Skin of body (tissue), 2 donors: ENCODE results near the gene DIO2. TPM values are rescaled to one million over a fixed set of nuclear protein-coding genes. Genes with fewer than 3 reads are reported as not detected.

Source experiments
- DNase-seq: peaks from one replicate; lab custom pipeline; 2025; lab: John Stamatoyannopoulos, UW
- total RNA-seq: library from RNA; depleted of rRNA; stranded (reverse); fragments of >200 nt; gene quantifications from one replicate; pipeline ENCODE4 v1.2.3, GENCODE V29; 2014

The DIO2 gene
- total RNA-seq, 1 donor from 2014 or later = 8.6 TPM

DNA sequence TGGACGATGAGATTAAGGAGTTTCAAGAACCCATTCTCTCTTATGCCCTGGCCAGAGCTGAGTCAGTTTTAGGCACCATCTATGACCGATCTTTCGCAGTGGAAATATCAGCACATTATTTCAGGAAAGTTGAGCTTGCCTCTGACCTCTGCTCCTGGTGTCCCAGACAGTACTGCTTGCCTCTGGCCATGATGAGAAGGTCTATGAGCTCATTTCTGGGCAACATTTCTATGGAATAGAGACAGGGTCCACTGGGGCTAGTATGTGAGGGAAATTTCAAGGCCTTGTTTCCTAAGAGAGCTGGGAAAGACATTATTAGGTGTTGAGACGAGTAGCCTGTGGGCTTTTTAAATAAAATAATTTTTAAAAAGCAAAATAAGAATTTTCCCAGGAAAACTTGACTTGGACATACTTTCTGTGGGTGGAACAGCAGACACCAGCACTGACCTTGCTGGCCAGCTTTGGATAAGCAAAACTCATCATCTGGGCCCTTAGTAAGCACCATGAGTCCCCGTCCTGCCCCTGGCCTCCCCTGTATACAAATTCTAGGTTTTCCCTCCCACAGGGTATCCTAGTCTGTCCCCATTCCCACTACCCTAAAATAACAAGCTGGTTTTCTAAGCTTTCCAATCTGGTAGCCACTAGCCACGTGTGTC is 43.4 kb downstream of the DIO2 start:
- no peak for DNase-seq

DNA sequence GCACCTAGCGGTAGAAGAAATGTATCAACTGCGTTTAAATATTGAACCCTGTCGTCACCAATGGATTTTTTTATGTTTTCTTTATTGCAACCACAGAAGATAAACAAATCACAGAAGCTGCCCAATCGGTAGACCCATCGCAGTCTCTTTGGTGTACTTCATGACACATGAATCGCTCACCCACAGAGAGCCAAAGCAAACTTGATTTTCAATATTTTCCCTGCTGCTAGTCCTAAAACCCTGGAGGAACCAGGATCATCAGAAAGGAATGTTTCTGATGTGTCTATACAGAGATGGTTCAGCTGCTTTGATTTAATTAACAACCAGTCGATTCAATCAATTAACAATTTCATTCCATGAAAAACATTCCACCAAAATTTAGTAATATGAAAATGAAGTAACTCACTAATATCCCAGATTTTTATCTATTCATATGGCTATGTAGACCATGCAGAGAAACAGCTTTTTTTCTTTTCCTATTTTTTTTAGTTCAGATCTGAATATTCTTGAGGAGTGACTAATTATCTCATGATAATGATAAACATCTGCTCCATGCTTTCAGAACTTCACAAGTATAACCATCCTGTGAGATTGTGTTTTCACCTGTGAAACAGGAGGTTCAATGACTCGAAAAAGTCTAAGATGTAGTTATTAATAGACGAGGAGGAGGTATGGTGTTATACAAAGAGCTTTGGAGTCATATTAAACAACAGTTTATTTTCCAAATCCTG is 46.1 kb downstream of the DIO2 start:
- no peak for DNase-seq

DNA sequence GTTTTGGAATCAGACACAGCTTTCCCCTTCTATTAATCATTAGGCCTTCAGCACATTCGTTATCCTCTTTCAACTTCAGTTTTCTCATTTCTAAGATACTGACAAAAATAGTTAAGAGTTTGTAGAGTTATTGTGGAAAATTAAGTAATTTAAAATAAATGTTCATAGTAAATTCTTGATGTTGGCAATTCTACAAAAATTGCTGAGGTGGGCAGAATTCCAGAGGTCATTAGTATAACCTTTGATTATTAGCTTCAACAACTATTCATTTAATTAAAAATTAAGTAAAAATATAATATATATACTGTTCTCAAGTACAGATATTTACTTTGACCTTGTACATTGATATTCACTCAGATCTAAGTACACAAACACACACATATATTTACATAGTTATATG is 58.5 kb downstream of the DIO2 start:
- no peak for DNase-seq

DNA sequence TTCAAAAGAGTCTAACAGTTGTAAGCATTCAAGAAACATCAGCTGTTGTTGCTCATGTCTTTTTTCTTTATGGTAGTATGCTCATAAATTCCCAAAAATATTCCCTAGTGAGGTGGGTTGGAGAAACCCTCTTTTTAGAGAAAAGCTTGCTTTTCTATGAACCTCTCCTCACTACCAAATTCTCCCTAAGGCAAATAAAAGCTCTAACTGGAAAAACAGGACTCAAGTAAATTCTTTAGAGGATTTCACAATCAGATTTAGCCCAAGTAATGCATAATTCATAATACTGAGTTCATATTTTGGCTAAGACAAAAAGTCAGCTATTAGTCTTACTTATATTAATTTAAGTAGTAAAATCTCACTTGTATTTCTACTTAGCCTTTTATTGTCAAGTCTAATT is 59.1 kb downstream of the DIO2 start:
- no peak for DNase-seq

DNA sequence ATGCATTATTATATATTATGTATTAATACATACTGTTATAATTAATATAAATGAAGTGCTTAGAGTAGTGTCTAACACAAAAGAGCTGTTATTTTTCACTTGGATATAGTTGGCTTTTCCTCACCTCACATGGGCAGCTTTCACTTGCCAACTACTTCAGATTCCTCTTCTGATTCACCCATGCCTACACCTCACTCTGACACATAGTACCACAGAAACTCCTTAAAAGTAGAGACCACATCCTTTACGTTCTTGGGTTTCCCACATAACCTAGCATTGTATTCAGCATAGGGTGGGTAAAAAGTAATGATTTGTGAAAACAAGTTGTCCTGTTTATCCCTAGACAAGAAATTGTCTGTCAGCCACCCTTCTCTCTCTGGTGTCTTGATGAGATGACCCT is 61.0 kb downstream of the DIO2 start:
- no peak for DNase-seq
